Smooth muscle cell (in vitro differentiated cells): ENCODE results near the gene LMLN. TPM values are rescaled to one million over a fixed set of nuclear protein-coding genes. Genes with fewer than 3 reads are reported as not detected.
"Not testable (repeated sequence)": the region's sequence is repeated elsewhere in the genome, so short reads cannot be mapped to it uniquely, and the experiment has no call there.

ENCODE experiments used
- DNase-seq: peaks from one replicate; lab custom pipeline; 2025; ENCODE audit not compliant: unreplicated experiment; lab: John Stamatoyannopoulos, UW
- H2AFZ ChIP-seq: fragments of 200-600 bp; sonication (generic); 2 replicates; pipeline ENCODE4 v1.6.0; 2016; ENCODE audit warnings: antibody characterized with exemption, low read depth, mild to moderate bottlenecking
- H3F3A ChIP-seq: fragments of 200-600 bp; sonication (generic); 2 replicates; pipeline ENCODE4 v1.6.0; 2017; ENCODE audit warnings: antibody characterized with exemption, low read depth
- H3K27ac ChIP-seq: fragments of 200-600 bp; sonication (generic); 2 replicates; pipeline ENCODE4 v1.5.1; 2016; ENCODE audit warnings: low read depth, mild to moderate bottlenecking
- H3K27me3 ChIP-seq: fragments of 200-600 bp; sonication (generic); 2 replicates; pipeline ENCODE4 v1.6.1; 2016; ENCODE audit warnings: low read depth, mild to moderate bottlenecking
- H3K36me3 ChIP-seq: fragments of 200-600 bp; sonication (generic); 2 replicates; pipeline ENCODE4 v1.5.1; 2016; ENCODE audit warnings: low read depth
- H3K4me1 ChIP-seq: fragments of 200-600 bp; sonication (generic); 2 replicates; pipeline ENCODE4 v1.5.1; 2016; ENCODE audit warnings: low read depth
- H3K4me2 ChIP-seq: fragments of 200-600 bp; sonication (generic); 2 replicates; pipeline ENCODE4 v1.6.0; 2016; ENCODE audit warnings: mild to moderate bottlenecking
- H3K4me3 ChIP-seq: fragments of 200-600 bp; sonication (generic); 2 replicates; pipeline ENCODE4 v1.5.1; 2016; ENCODE audit warnings: mild to moderate bottlenecking
- H3K79me2 ChIP-seq: fragments of 200-600 bp; sonication (generic); 2 replicates; pipeline ENCODE4 v1.6.0; 2016; ENCODE audit warnings: low read depth, mild to moderate bottlenecking
- H3K9ac ChIP-seq: fragments of 200-600 bp; sonication (generic); 2 replicates; pipeline ENCODE4 v1.6.0; 2016; ENCODE audit warnings: low read depth
- H3K9me3 ChIP-seq: fragments of 200-600 bp; sonication (generic); replicated peaks from 2 replicates; pipeline ENCODE4 v1.5.1; 2016; ENCODE audit warnings: low read depth
- H4K20me1 ChIP-seq: fragments of 200-600 bp; sonication (generic); 2 replicates; pipeline ENCODE4 v1.6.0; 2016; ENCODE audit warnings: low read depth
- CTCF ChIP-seq: fragments of 200-600 bp; sonication (generic); IDR thresholded peaks from 2 replicates; pipeline ENCODE4 v1.5.1; 2017; ENCODE audit warnings: borderline replicate concordance, mild to moderate bottlenecking, antibody characterized with exemption; ENCODE audit not compliant: insufficient read depth, poor library complexity, severe bottlenecking
- WGBS: methylation state at CpG from one replicate; pipeline ENCODE4 v1.1.7; 2016; ENCODE audit warnings: low lambda C conversion rate; 5-methylcytosine and 5-hydroxymethylcytosine counted together
- polyA plus RNA-seq: library from polyadenylated mRNA; unstranded; fragments of >200 nt; fragmentation: Nextera tagmentation; extraction: Ambion mirVana; gene quantifications from 2 replicates; pipeline ENCODE4 v1.2.1, GENCODE V29; 2016
- total RNA-seq: library from RNA; depleted of rRNA; stranded (reverse); fragments of >200 nt; gene quantifications from 2 replicates; pipeline ENCODE4 v1.2.3, GENCODE V29; 2014

LMLN gene
- total and polyA plus RNA-seq, 2 experiments from 2014 or later: 2.1 to 7.8 TPM

GRCh38 chr3:197961582-197961945 is 1.5 kb downstream of the LMLN start:
- H3K4me3 ChIP-seq: no peak overlapping the region
- 94% methylated on average over 9 of the region's 9 CpGs for WGBS
- no peak for TF ChIP-seq CTCF
- H4K20me1 ChIP-seq: no peaks in the 10 kb centered on the region
- H3K27me3 ChIP-seq: no peaks in the 10 kb centered on the region
- H2AFZ ChIP-seq: no peak overlapping the region
- H3K27ac ChIP-seq: no peak overlapping the region
- no peaks in the 10 kb centered on the region for H3K79me2 ChIP-seq
- H3K4me2 ChIP-seq: no peak overlapping the region
- no peak overlapping the region for H3K9ac ChIP-seq
- no peaks in the 10 kb centered on the region for H3K36me3 ChIP-seq
- H3F3A ChIP-seq: peaks cover 26% of the 10 kb centered on the region
- peaks cover 15% of the 10 kb centered on the region for H3K4me1 ChIP-seq
- no peak for DNase-seq
- no peaks in the 10 kb centered on the region for H3K9me3 ChIP-seq

GRCh38 chr3:197963019-197963637 is 3.1 kb downstream of the LMLN start:
- no peaks in the 10 kb centered on the region for H3K9me3 ChIP-seq
- H3K27me3 ChIP-seq: no peaks in the 10 kb centered on the region
- no peak for DNase-seq
- no peak overlapping the region for H3K4me3 ChIP-seq
- H4K20me1 ChIP-seq: no peaks in the 10 kb centered on the region
- no peak overlapping the region for H3K27ac ChIP-seq
- H3F3A ChIP-seq: peaks cover 11% of the 10 kb centered on the region
- H3K9ac ChIP-seq: no peak overlapping the region
- no peak overlapping the region for H2AFZ ChIP-seq
- H3K36me3 ChIP-seq: no peaks in the 10 kb centered on the region
- 95% methylated on average over 5 of the region's 5 CpGs for WGBS
- H3K4me1 ChIP-seq: peaks cover 15% of the 10 kb centered on the region
- H3K4me2 ChIP-seq: no peak overlapping the region
- H3K79me2 ChIP-seq: no peaks in the 10 kb centered on the region
- no peak for TF ChIP-seq CTCF

- not testable (repeated sequence) for H3K27ac ChIP-seq, H4K20me1 ChIP-seq, H3K79me2 ChIP-seq, H3K4me3 ChIP-seq, H3K36me3 ChIP-seq, H3K4me1 ChIP-seq, H2AFZ ChIP-seq, H3K4me2 ChIP-seq, H3K9me3 ChIP-seq, H3F3A ChIP-seq, H3K9ac ChIP-seq, DNase-seq, H3K27me3 ChIP-seq
- WGBS: 95% methylated on average over 8 of the region's 8 CpGs
Observed at GRCh38 chr3:197967337-197967989, 7.4 kb downstream of the LMLN start.

- no peak overlapping the region for H3K4me2 ChIP-seq
- H3K9me3 ChIP-seq: no peaks in the 10 kb centered on the region
- H3K4me1 ChIP-seq: no peaks in the 10 kb centered on the region
- no peak overlapping the region for H3K9ac ChIP-seq
- H3K27ac ChIP-seq: no peak overlapping the region
- H3F3A ChIP-seq: no peaks in the 10 kb centered on the region
- H3K27me3 ChIP-seq: no peaks in the 10 kb centered on the region
- 81% methylated on average over 3 of the region's 3 CpGs for WGBS
- H3K79me2 ChIP-seq: no peaks in the 10 kb centered on the region
- no peak for TF ChIP-seq CTCF
- no peaks in the 10 kb centered on the region for H4K20me1 ChIP-seq
- no peak overlapping the region for H2AFZ ChIP-seq
- DNase-seq: no peak
- H3K4me3 ChIP-seq: no peak overlapping the region
- no peaks in the 10 kb centered on the region for H3K36me3 ChIP-seq
Observed at GRCh38 chr3:197970588-197970987, 10.6 kb downstream of the LMLN start.
